Gastrocnemius medialis (tissue), 4 donors: ENCODE data around the gene OGFOD2.

ENCODE experiments used
- POLR2A ChIP-seq, 2 donors: fragments of 450-650 bp; IDR thresholded peaks; one replicate each; pipeline ENCODE4 v1.6.1; 2017; ENCODE audit warnings: antibody characterized with exemption in 2 of 2, mild to moderate bottlenecking in 2 of 2, moderate library complexity in 2 of 2
- TF ChIP-seq, protein P1 (sequence below), 5 experiments: fragments of 450-650 bp in 3 of 5; fragments of 200-600 bp in 2 of 5; sonication (generic) in 2 of 5; IDR thresholded peaks in 4 of 5; conservative IDR thresholded peaks in 1 of 5; 1 replicate in 4 of 5; 2 replicates in 1 of 5; pipeline ENCODE4 v1.5.1; 2016 to 2019; ENCODE audit warnings: antibody characterized with exemption in 5 of 5, mild to moderate bottlenecking in 3 of 5, moderate library complexity in 3 of 5

DNA sequence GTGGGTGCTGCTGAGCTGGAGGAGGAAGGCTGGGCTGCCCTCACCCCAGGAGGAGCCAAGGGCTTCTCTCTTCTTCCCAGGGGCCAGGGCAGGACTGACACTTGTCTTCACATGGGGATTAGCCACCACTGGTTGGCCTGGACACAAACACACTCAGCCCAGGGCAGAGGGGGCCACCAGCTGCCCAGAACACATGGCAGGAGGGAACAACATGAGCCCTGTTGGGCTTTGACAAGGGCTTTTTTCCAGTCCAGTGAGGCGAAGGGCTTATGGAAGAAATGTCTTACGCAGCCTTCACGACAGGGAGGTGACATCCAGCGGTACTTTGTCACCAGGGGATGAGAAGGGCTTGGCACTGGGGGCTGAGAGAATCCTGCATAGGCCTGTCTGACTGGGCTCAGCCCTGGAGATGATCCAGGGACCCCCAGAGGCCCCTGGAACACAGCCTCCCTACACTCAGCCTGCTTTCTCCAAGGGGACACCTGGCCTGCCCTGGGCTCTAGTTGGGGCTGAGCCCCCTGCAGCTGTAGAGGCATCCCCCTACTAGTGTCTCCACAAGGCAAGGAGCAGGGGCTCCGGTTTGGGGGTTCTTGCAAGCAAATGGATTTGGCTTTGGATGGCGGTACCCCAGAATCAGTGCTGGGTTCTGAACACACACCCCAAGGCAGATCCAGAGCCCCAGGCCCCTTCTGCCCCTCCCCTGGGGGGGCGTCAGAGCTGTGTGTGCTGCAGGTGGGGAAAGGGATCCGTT is 24.3 kb downstream of the OGFOD2 start:
- TF ChIP-seq, protein P1, sequence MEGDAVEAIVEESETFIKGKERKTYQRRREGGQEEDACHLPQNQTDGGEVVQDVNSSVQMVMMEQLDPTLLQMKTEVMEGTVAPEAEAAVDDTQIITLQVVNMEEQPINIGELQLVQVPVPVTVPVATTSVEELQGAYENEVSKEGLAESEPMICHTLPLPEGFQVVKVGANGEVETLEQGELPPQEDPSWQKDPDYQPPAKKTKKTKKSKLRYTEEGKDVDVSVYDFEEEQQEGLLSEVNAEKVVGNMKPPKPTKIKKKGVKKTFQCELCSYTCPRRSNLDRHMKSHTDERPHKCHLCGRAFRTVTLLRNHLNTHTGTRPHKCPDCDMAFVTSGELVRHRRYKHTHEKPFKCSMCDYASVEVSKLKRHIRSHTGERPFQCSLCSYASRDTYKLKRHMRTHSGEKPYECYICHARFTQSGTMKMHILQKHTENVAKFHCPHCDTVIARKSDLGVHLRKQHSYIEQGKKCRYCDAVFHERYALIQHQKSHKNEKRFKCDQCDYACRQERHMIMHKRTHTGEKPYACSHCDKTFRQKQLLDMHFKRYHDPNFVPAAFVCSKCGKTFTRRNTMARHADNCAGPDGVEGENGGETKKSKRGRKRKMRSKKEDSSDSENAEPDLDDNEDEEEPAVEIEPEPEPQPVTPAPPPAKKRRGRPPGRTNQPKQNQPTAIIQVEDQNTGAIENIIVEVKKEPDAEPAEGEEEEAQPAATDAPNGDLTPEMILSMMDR (IDR thresholded peaks at IDR 0.05 in 4 of 5, conservative IDR thresholded peaks at IDR 0.05 in 1 of 5): no peak
- no peak for TF ChIP-seq POLR2A (IDR thresholded peaks at IDR 0.05)
